Measurements from ENCODE around the gene FABP7. TPM values are rescaled to one million over a fixed set of nuclear protein-coding genes. Genes with fewer than 3 reads are reported as not detected.

The FABP7 gene
- total and polyA plus RNA-seq, 3 donors from 2014 or later: not detected

DNA sequence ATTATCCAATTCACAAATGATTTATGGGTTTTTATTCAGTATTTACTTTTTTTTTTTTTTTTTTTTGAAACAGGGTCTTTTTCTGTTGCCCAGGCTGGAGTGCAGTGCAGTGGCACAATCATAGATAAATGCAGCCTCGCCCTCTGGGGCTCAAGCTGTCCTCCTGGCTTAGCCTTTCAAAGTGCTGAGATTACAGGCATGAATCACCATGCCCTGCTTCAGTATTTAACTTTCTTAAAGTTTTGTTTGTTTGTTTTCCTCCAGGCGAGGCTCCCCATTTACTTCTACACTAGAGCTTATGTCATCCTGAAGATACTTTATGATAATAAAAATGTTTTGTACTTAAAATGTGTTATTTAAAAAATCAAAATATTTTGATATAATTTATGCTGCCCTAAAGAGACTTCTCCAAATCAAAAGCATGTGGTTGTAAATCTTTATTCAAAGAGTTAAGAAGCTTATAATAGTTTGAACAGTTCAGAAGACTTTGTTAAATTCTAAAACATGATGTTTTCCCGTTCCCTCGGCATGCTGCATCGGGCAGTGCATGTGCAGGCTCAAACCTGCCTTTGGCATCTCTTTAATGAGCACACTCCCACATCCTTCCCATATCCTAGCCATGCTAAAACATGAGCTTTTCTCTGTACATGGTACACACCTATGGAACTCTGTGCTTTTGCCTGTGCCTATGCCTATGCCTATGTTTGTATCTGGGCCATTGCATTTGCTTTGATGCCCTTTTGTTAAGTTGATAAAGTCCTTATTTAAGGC is 20.6 kb downstream of the FABP7 start:
- 87 to 91% methylated on average over 5 of the region's 5 CpGs for WGBS, 2 donors
- Histone ChIP-seq H3K27me3 (no peaks in the 10 kb centered on the region), H3K36me3 (ENCODE audit: low read depth, missing control alignments) (no peaks in the 10 kb centered on the region), H3K27ac (no peak overlapping the region), H3K4me3 (no peak overlapping the region), H3K9me3 (no peaks in the 10 kb centered on the region), H3K4me1 (no peaks in the 10 kb centered on the region)
- intact Hi-C loops (cut with DNase I; ENCODE audit: low total_unique reads): no loop called here
- TF ChIP-seq, protein P1, sequence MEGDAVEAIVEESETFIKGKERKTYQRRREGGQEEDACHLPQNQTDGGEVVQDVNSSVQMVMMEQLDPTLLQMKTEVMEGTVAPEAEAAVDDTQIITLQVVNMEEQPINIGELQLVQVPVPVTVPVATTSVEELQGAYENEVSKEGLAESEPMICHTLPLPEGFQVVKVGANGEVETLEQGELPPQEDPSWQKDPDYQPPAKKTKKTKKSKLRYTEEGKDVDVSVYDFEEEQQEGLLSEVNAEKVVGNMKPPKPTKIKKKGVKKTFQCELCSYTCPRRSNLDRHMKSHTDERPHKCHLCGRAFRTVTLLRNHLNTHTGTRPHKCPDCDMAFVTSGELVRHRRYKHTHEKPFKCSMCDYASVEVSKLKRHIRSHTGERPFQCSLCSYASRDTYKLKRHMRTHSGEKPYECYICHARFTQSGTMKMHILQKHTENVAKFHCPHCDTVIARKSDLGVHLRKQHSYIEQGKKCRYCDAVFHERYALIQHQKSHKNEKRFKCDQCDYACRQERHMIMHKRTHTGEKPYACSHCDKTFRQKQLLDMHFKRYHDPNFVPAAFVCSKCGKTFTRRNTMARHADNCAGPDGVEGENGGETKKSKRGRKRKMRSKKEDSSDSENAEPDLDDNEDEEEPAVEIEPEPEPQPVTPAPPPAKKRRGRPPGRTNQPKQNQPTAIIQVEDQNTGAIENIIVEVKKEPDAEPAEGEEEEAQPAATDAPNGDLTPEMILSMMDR (IDR thresholded peaks at IDR 0.05): no peak
- no peak for TF ChIP-seq POLR2A (IDR thresholded peaks at IDR 0.05)
- no peak for DNase-seq

DNA sequence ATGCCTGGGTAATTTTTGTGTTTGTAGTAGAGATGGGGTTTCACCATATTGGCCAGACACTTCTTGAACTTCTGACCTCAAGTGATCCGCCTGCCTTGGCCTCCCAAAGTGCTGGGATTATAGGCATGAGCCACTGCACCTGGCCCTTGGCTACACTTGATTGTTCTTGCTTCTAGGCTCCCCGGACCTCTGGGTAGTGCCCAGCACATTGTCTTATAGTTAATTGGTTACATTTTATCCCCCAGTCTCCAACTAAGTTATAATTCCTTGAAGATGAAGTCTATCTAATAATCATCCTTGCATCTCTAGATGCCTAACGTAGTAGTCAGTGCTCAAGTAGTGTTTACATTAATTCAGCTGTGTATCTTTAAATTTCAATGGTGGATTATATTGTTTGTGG is 21.4 kb downstream of the FABP7 start:
- Histone ChIP-seq H3K27ac (no peak overlapping the region), H3K9me3 (no peaks in the 10 kb centered on the region), H3K36me3 (ENCODE audit: low read depth, missing control alignments) (no peaks in the 10 kb centered on the region), H3K4me1 (no peaks in the 10 kb centered on the region), H3K27me3 (no peaks in the 10 kb centered on the region), H3K4me3 (no peak overlapping the region)
- no peak for DNase-seq
- intact Hi-C loops (cut with DNase I; ENCODE audit: low total_unique reads): no loop called here
- TF ChIP-seq, protein P1 (IDR thresholded peaks at IDR 0.05): no peak
- no peak for TF ChIP-seq POLR2A (IDR thresholded peaks at IDR 0.05)
- WGBS, 2 donors: 79 to 95% methylated on average over 3 of the region's 3 CpGs

DNA sequence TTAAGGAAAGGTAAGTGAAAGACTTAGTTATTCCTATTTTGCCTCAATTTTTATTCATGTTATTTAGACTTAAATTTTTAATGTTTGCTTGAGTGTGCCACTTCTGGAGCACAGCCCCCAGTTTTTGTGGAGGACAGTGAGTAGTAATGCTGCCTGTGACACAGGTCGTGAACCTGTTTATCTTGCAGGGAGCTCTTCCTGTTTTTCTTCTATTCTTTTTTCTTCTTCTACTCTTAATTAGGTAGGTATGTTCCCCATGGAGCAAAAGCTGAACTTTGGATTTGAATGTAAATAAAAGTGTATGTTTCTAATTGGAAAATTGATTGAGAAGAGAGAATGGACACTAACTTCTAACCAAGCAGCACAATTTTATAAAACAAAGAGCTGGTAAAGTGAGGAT is 21.9 kb downstream of the FABP7 start:
- H3K36me3 ChIP-seq (ENCODE audit: low read depth, missing control alignments): no peaks in the 10 kb centered on the region
- H3K4me1 ChIP-seq: no peaks in the 10 kb centered on the region
- intact Hi-C loops (cut with DNase I; ENCODE audit: low total_unique reads): no loop called here
- 82 to 93% methylated on average over 1 of the region's 1 CpG for WGBS, 2 donors
- H3K4me3 ChIP-seq: no peak overlapping the region
- TF ChIP-seq, protein P1 (IDR thresholded peaks at IDR 0.05): no peak
- no peak for TF ChIP-seq POLR2A (IDR thresholded peaks at IDR 0.05)
- H3K27ac ChIP-seq: no peak overlapping the region
- no peaks in the 10 kb centered on the region for H3K9me3 ChIP-seq
- DNase-seq: no peak
- no peaks in the 10 kb centered on the region for H3K27me3 ChIP-seq

DNA sequence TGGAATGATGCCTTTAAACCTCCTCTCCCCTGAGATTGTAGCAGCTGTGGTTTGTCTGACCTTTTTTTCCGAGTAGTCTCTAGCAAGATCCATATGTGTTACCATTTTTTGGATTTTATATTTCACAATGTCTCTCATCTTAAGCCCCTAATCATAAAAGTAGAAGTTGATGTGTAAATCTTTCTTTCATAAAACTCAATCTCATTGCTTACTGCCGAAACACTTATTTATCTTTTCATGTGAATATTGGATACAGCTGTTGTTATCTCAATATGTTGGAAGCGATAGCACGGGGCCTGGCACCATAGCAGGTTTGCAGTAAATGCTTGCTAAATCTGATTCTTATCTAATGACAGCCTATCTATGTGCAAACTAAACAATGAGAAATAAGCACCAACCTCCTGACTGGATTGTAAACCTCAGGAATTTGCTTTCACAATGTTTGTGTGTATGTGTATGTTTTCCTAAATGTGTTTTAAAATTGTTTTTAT is 23.7 kb downstream of the FABP7 start:
- no peaks in the 10 kb centered on the region for H3K27me3 ChIP-seq
- no peak overlapping the region for H3K4me3 ChIP-seq
- no peak for TF ChIP-seq POLR2A (IDR thresholded peaks at IDR 0.05)
- TF ChIP-seq, protein P1 (IDR thresholded peaks at IDR 0.05): no peak
- no peaks in the 10 kb centered on the region for H3K36me3 ChIP-seq (ENCODE audit: low read depth, missing control alignments)
- 21 to 22% methylated on average over 4 of the region's 4 CpGs for WGBS, 2 donors
- H3K9me3 ChIP-seq: no peaks in the 10 kb centered on the region
- H3K4me1 ChIP-seq: no peaks in the 10 kb centered on the region
- no peak overlapping the region for H3K27ac ChIP-seq
- intact Hi-C loops (cut with DNase I; ENCODE audit: low total_unique reads): no loop called here
- DNase-seq: no peak

Measured in testis (tissue), 3 donors.